ENCODE measurements around the gene TGM6.

DNA sequence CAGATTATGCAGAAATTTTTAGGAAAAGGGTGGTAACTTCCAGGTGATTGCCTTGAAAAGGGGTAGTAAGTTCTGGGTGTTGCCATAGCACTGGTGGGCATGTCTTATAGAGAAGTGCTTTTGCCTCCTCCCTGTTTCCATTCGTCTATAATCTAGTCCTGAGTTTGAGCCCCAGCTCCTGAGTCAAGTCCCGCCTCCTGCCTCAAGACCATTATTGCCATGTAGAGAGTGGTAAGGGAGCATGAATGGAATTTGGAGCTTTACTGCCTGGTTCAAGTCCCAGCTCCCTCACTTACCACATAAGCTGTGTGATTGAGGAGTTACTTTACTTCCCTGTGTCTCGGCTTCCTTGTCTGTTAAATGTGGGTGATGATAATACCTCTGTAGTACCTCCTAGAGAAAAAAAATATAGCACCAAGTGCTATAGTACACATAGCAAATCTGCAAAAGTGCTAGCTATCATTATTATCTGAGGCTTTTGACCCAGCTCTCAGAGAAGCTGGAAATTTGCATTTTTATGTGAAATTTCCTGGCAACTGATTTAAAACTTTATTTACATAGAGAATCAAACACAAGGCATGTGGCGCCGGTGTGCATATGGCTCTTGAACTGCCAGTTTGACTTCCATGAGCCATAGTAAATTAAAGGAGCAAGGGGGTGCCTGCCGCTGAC is 36.0 kb downstream of the TGM6 start:
- TF ChIP-seq RAD21 (IDR thresholded peaks at IDR 0.05; ENCODE audit: low read depth) (no peak), TAF1 (IDR thresholded peaks at IDR 0.05; ENCODE audit: low read depth) (no peak), EP300 (IDR thresholded peaks at IDR 0.05; ENCODE audit: borderline replicate concordance) (no peak), FOXM1 (IDR thresholded peaks at IDR 0.05; ENCODE audit: borderline replicate concordance, low read depth) (no peak), ZBTB7A (IDR thresholded peaks at IDR 0.05; ENCODE audit: low read depth) (no peak), NFIC (IDR thresholded peaks at IDR 0.05) (no peak), EGR1 (IDR thresholded peaks at IDR 0.05) (no peak), YY1 (IDR thresholded peaks at IDR 0.05; ENCODE audit: low read depth) (no peak)
- TF ChIP-seq, protein P1, sequence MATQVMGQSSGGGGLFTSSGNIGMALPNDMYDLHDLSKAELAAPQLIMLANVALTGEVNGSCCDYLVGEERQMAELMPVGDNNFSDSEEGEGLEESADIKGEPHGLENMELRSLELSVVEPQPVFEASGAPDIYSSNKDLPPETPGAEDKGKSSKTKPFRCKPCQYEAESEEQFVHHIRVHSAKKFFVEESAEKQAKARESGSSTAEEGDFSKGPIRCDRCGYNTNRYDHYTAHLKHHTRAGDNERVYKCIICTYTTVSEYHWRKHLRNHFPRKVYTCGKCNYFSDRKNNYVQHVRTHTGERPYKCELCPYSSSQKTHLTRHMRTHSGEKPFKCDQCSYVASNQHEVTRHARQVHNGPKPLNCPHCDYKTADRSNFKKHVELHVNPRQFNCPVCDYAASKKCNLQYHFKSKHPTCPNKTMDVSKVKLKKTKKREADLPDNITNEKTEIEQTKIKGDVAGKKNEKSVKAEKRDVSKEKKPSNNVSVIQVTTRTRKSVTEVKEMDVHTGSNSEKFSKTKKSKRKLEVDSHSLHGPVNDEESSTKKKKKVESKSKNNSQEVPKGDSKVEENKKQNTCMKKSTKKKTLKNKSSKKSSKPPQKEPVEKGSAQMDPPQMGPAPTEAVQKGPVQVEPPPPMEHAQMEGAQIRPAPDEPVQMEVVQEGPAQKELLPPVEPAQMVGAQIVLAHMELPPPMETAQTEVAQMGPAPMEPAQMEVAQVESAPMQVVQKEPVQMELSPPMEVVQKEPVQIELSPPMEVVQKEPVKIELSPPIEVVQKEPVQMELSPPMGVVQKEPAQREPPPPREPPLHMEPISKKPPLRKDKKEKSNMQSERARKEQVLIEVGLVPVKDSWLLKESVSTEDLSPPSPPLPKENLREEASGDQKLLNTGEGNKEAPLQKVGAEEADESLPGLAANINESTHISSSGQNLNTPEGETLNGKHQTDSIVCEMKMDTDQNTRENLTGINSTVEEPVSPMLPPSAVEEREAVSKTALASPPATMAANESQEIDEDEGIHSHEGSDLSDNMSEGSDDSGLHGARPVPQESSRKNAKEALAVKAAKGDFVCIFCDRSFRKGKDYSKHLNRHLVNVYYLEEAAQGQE (IDR thresholded peaks at IDR 0.05; ENCODE audit: low read depth): no peak
- TF ChIP-seq, protein P2, sequence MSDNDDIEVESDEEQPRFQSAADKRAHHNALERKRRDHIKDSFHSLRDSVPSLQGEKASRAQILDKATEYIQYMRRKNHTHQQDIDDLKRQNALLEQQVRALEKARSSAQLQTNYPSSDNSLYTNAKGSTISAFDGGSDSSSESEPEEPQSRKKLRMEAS (IDR thresholded peaks at IDR 0.05): no peak
- TF ChIP-seq, protein P3, sequence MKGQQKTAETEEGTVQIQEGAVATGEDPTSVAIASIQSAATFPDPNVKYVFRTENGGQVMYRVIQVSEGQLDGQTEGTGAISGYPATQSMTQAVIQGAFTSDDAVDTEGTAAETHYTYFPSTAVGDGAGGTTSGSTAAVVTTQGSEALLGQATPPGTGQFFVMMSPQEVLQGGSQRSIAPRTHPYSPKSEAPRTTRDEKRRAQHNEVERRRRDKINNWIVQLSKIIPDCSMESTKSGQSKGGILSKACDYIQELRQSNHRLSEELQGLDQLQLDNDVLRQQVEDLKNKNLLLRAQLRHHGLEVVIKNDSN (IDR thresholded peaks at IDR 0.05): no peak
